AG04450 (cell line): ENCODE measurements around the gene SORCS2. TPM values are rescaled to one million over a fixed set of nuclear protein-coding genes. Genes with fewer than 3 reads are reported as not detected.

ENCODE experiments used
- CTCF ChIA-PET: fragments of 300-600, 350-600 bp; formaldehyde crosslinking; extraction: SDS; loops from one replicate; lab custom pipeline; 2022; ENCODE audit warnings: antibody characterized with exemption, inconsistent platforms; lab: Charles Lee
- POLR2A ChIA-PET: fragments of 350-600 bp; formaldehyde crosslinking; extraction: SDS; loops from one replicate; lab custom pipeline; 2021; ENCODE audit warnings: antibody characterized with exemption, inconsistent platforms; lab: Yijun Ruan, JAX
- DNase-seq: peaks from one replicate; pipeline ENCODE4 v3.0.0-alpha.2; 2011; ENCODE audit warnings: low read depth, low spot score
- H3K27ac ChIP-seq: one replicate; pipeline ENCODE4 v1.5.1; 2012; ENCODE audit warnings: low read depth, low read length, control low read depth
- H3K27me3 ChIP-seq: one replicate; pipeline ENCODE4 v1.6.0; 2012; ENCODE audit warnings: low read length; ENCODE audit not compliant: control insufficient read depth, insufficient read depth
- H3K4me3 ChIP-seq: 2 replicates; pipeline ENCODE4 v1.5.1; 2011; ENCODE audit warnings: mild to moderate bottlenecking, low read depth, low read length, control low read depth
- H3K9me3 ChIP-seq: 2 replicates; pipeline ENCODE4 v1.5.1; 2012; ENCODE audit warnings: low read length; ENCODE audit not compliant: control insufficient read depth, insufficient read depth
- polyA plus RNA-seq: library from polyadenylated mRNA; depleted of rRNA; stranded (reverse); fragments of >200 nt; gene quantifications from 2 replicates; pipeline ENCODE4 v1.2.3, GENCODE V29; 2011
- TF ChIP-seq, protein P1 (sequence below): IDR thresholded peaks from 2 replicates; pipeline ENCODE4 v1.5.1; 2011; ENCODE audit warnings: low read depth, low read length, control low read depth, inconsistent platforms

Gene SORCS2
- polyA plus RNA-seq, 1 experiment: 0.29 TPM

DNA sequence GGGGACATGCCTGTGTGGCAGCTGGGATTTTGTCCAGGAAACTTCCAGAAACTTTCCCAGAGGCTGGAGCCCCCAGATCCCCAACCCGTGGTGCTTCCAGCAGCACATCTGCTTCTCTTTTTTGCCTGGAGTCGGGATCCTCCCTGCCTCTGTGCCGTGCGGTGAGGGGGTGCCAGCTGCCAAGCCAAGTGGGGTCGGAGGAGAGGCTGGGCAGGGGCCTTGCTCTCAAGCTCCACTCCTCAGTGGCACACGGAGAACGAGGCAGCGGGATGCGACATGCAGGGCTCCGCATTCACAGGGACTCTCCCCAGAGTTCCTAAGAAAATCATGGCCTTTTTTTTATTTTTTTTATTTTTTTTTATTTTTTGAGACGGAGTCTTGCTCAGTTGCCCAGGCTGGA is 121.7 kb downstream of the SORCS2 start:
- ChIA-PET POLR2A (no interaction called here), CTCF (no interaction called here)
- peaks cover 27% of the 10 kb centered on the region for H3K27me3 ChIP-seq
- H3K4me3 ChIP-seq: no peak overlapping the region
- no peak for DNase-seq
- no peak overlapping the region for H3K27ac ChIP-seq
- TF ChIP-seq, protein P1, sequence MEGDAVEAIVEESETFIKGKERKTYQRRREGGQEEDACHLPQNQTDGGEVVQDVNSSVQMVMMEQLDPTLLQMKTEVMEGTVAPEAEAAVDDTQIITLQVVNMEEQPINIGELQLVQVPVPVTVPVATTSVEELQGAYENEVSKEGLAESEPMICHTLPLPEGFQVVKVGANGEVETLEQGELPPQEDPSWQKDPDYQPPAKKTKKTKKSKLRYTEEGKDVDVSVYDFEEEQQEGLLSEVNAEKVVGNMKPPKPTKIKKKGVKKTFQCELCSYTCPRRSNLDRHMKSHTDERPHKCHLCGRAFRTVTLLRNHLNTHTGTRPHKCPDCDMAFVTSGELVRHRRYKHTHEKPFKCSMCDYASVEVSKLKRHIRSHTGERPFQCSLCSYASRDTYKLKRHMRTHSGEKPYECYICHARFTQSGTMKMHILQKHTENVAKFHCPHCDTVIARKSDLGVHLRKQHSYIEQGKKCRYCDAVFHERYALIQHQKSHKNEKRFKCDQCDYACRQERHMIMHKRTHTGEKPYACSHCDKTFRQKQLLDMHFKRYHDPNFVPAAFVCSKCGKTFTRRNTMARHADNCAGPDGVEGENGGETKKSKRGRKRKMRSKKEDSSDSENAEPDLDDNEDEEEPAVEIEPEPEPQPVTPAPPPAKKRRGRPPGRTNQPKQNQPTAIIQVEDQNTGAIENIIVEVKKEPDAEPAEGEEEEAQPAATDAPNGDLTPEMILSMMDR: no peak
- H3K9me3 ChIP-seq: peaks cover 6% of the 10 kb centered on the region

DNA sequence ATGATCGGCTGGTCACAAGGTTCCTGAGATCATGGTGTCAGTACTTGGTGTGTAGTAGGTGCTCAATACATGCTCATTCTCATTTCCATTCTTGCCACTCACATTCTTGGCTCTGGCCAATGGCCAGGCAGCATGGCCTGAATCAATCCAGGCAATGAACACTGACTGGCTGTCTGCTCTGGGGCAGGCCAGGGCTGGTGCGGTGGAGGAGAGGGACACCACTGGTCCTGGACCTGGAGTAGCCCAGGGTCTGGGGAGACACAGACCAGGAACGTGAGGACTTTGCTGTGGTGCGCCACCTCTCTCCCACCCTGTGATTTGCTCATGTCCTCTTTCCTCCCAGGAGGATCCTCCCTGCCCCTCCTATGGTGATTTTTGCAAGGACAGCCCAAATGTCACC is 122.9 kb downstream of the SORCS2 start:
- ChIA-PET CTCF (no interaction called here), POLR2A (no interaction called here)
- peaks cover 15% of the 10 kb centered on the region for H3K9me3 ChIP-seq
- TF ChIP-seq, protein P1: no peak
- H3K27ac ChIP-seq: no peak overlapping the region
- H3K4me3 ChIP-seq: no peak overlapping the region
- peaks cover 23% of the 10 kb centered on the region for H3K27me3 ChIP-seq
- DNase-seq: no peak

DNA sequence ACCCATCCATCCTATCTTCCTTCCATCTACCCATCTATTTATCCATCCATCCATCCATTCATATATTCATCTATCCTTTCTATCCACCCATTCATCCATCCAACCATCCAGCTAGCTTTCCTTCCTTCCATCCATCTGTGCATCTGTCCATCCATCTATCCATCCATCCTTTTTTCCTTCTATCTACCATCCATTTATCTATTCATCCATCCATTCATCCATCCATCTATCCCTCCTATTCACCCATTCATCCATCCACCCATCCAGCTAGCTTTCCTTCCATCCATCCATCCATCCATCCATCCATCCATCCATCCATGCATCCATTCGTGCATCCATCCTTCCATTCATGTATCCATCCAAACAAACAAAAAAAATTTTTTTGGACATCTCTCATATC is 123.6 kb downstream of the SORCS2 start:
- no peak for DNase-seq

DNA sequence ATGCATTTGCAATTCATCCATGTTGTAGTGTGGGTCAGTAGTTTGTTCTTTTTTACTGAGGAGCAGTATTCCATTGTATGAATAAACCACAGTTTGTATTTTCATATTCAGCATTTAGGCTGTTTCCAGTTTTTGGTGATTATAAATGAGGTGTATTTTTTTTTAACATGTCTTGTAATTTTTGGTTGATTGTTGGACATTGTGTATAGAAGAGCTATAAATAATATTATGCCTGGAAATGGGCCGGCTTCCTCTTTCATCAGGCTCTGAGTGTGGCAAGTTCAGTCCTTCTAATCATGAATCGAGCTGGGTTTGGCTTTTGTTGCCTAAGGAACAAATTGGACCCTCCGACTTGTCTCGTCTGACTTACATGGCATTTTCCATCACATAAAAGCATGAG is 126.7 kb downstream of the SORCS2 start:
- ChIA-PET POLR2A (no interaction called here), CTCF (no interaction called here)
- H3K9me3 ChIP-seq: peaks cover 15% of the 10 kb centered on the region
- no peak for DNase-seq
- H3K27me3 ChIP-seq: peaks cover 18% of the 10 kb centered on the region
- H3K4me3 ChIP-seq: no peak overlapping the region
- TF ChIP-seq, protein P1: no peak
- H3K27ac ChIP-seq: no peak overlapping the region

More for the DNA sequence above, 123.6 kb downstream of the SORCS2 start:
- H3K27ac ChIP-seq: no peak overlapping the region
- H3K9me3 ChIP-seq: peaks cover 15% of the 10 kb centered on the region
- POLR2A ChIA-PET: no interaction called here
- CTCF ChIA-PET: no interaction called here
- H3K4me3 ChIP-seq: no peak overlapping the region
- H3K27me3 ChIP-seq: peaks cover 20% of the 10 kb centered on the region
- TF ChIP-seq, protein P1: no peak

DNA sequence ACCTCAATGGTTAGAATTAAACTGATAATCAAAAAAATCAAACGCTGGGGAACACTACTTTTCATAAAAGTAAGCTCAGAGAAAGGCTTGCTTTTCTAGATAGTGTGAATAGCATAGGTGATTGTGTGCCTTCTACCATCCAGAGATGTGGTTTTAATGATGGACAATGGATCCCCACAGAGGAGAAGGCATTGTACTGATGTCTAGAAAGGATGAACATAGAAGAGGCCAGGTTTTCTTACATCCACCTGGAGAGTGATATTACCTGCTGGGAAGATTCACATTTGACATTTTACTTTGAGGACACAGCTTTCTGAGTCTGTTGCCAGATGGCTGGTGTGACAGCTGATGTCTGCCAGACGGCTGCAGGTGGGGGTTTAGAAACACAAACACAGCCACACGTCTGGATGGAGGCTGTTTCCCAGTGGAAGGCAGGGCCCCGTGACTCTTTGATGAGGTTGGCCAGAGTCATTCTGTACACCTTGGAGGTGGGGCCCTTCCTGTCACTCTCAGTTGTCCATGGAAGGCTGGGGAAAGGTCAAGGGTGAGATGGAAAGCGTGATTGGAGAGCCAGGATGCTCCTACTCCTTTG is 128.0 kb downstream of the SORCS2 start:
- Histone ChIP-seq H3K9me3 (peaks cover 15% of the 10 kb centered on the region), H3K4me3 (no peak overlapping the region), H3K27ac (no peak overlapping the region), H3K27me3 (peaks cover 18% of the 10 kb centered on the region)
- DNase-seq: no peak
- TF ChIP-seq, protein P1: no peak
- ChIA-PET CTCF (no interaction called here), POLR2A (no interaction called here)
